ENCODE results near the gene COPRS.

DNA sequence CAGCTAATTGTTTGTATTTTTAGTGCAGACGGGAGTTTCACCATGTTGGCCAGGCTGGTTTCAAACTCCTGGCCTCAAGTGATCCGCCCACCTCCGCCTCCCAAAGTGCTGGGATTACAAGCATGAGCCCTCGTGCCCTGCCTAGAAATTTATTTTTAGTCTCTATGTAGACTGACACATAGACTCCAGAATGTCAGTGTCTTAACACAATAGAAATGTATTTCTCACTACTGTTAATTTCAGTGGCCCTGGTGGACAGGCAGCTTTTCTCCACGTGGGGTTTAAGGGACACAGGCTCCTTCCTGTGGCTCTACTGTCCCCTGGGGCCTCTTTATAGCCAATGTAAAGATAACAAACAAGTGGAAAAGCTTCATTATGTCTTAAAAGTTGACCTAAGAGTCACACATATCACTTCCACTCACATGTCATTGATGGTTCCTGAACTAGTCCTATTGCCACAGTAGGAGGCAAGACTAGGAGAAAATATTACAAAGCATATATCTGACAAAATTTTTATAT is 43.8 kb downstream of the COPRS start:
- TF ChIP-seq, protein P1, sequence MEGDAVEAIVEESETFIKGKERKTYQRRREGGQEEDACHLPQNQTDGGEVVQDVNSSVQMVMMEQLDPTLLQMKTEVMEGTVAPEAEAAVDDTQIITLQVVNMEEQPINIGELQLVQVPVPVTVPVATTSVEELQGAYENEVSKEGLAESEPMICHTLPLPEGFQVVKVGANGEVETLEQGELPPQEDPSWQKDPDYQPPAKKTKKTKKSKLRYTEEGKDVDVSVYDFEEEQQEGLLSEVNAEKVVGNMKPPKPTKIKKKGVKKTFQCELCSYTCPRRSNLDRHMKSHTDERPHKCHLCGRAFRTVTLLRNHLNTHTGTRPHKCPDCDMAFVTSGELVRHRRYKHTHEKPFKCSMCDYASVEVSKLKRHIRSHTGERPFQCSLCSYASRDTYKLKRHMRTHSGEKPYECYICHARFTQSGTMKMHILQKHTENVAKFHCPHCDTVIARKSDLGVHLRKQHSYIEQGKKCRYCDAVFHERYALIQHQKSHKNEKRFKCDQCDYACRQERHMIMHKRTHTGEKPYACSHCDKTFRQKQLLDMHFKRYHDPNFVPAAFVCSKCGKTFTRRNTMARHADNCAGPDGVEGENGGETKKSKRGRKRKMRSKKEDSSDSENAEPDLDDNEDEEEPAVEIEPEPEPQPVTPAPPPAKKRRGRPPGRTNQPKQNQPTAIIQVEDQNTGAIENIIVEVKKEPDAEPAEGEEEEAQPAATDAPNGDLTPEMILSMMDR (conservative IDR thresholded peaks at IDR 0.05; ENCODE audit: low read depth in 2 of 2), result no peak
- no peak for TF ChIP-seq CREB1 (CRISPR knock-in tag; IDR thresholded peaks at IDR 0.05; ENCODE audit: low read depth)
- no peak for TF ChIP-seq EZH2phosphoT487 (IDR thresholded peaks at IDR 0.05; ENCODE audit: unreplicated experiment)
- no peak for TF ChIP-seq EZH2 (IDR thresholded peaks at IDR 0.05; ENCODE audit: low read depth, unreplicated experiment)
- no peak for TF ChIP-seq POLR2AphosphoS5 (IDR thresholded peaks at IDR 0.05; ENCODE audit: low read depth)
- TF ChIP-seq, protein P2, sequence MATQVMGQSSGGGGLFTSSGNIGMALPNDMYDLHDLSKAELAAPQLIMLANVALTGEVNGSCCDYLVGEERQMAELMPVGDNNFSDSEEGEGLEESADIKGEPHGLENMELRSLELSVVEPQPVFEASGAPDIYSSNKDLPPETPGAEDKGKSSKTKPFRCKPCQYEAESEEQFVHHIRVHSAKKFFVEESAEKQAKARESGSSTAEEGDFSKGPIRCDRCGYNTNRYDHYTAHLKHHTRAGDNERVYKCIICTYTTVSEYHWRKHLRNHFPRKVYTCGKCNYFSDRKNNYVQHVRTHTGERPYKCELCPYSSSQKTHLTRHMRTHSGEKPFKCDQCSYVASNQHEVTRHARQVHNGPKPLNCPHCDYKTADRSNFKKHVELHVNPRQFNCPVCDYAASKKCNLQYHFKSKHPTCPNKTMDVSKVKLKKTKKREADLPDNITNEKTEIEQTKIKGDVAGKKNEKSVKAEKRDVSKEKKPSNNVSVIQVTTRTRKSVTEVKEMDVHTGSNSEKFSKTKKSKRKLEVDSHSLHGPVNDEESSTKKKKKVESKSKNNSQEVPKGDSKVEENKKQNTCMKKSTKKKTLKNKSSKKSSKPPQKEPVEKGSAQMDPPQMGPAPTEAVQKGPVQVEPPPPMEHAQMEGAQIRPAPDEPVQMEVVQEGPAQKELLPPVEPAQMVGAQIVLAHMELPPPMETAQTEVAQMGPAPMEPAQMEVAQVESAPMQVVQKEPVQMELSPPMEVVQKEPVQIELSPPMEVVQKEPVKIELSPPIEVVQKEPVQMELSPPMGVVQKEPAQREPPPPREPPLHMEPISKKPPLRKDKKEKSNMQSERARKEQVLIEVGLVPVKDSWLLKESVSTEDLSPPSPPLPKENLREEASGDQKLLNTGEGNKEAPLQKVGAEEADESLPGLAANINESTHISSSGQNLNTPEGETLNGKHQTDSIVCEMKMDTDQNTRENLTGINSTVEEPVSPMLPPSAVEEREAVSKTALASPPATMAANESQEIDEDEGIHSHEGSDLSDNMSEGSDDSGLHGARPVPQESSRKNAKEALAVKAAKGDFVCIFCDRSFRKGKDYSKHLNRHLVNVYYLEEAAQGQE (IDR thresholded peaks at IDR 0.05; ENCODE audit: unreplicated experiment), result no peak
- TF ChIP-seq, protein P3, sequence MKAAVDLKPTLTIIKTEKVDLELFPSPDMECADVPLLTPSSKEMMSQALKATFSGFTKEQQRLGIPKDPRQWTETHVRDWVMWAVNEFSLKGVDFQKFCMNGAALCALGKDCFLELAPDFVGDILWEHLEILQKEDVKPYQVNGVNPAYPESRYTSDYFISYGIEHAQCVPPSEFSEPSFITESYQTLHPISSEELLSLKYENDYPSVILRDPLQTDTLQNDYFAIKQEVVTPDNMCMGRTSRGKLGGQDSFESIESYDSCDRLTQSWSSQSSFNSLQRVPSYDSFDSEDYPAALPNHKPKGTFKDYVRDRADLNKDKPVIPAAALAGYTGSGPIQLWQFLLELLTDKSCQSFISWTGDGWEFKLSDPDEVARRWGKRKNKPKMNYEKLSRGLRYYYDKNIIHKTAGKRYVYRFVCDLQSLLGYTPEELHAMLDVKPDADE (IDR thresholded peaks at IDR 0.05), result no peak

Measured in GM23338 (cell line).